HEK293 (cell line): ENCODE measurements around the gene MAPKAP1.

Source experiments
- CTCF ChIA-PET: fragments of 350-600 bp; formaldehyde crosslinking; extraction: SDS; loops from one replicate; lab custom pipeline; 2021; ENCODE audit warnings: antibody characterized with exemption; lab: Yijun Ruan, JAX
- POLR2A ChIA-PET: fragments of 300-600 bp; formaldehyde crosslinking; extraction: SDS; loops from one replicate; lab custom pipeline; 2020; ENCODE audit warnings: antibody characterized with exemption, inconsistent platforms; lab: Yijun Ruan, JAX
- H3K27ac ChIP-seq: fragments of 200-500 bp; sonication (Bioruptor generic); 2 replicates; pipeline ENCODE4 v1.5.1; 2014; ENCODE audit warnings: low read depth, low read length, control low read depth, inconsistent platforms; ENCODE audit errors: extremely low read depth
- H3K36me3 ChIP-seq, 2 experiments: fragments of 200-500 bp in 1 of 2; sonication (Bioruptor generic) in 1 of 2; 1 replicate in 1 of 2; 2 replicates in 1 of 2; pipeline ENCODE4 v1.5.1; 2014 to 2017; ENCODE audit warnings: inconsistent platforms in 2 of 2, low read length in 2 of 2; ENCODE audit not compliant: control insufficient read depth in 2 of 2, insufficient read depth in 1 of 2
- H3K4me1 ChIP-seq: fragments of 200-500 bp; sonication (Bioruptor generic); 2 replicates; pipeline ENCODE4 v1.5.1; 2014; ENCODE audit warnings: mild to moderate bottlenecking, low read length, inconsistent platforms; ENCODE audit not compliant: control insufficient read depth, insufficient read depth
- H3K4me3 ChIP-seq: 2 replicates; pipeline ENCODE4 v1.5.1; 2011; ENCODE audit warnings: low read depth, mild to moderate bottlenecking, control low read depth, low read length, moderate library complexity
- H3K9me3 ChIP-seq: fragments of 200-500 bp; sonication (Bioruptor generic); 2 replicates; pipeline ENCODE4 v1.5.1; 2014; ENCODE audit warnings: low read depth, low read length, inconsistent platforms; ENCODE audit not compliant: control insufficient read depth, insufficient read depth
- HOXD13 ChIP-seq: sonication (generic); formaldehyde crosslinking; IDR thresholded peaks from 2 replicates; pipeline ENCODE4 v1.8.0; 2022; ENCODE audit warnings: missing genetic modification reagents, borderline replicate concordance
- PATZ1 ChIP-seq: fragments of 450-650 bp; formaldehyde crosslinking; IDR thresholded peaks from 2 replicates; pipeline ENCODE4 v1.5.1; 2016; ENCODE audit warnings: missing biosample characterization, missing genetic modification characterization
- SP3 ChIP-seq: fragments of 450-650 bp; formaldehyde crosslinking; IDR thresholded peaks from 2 replicates; pipeline ENCODE4 v1.5.1; 2016; ENCODE audit warnings: missing biosample characterization, missing genetic modification characterization
- SP7 ChIP-seq: fragments of 450-650 bp; formaldehyde crosslinking; IDR thresholded peaks from 2 replicates; pipeline ENCODE4 v1.5.1; 2016; ENCODE audit warnings: missing biosample characterization, missing genetic modification characterization
- ZNF248 ChIP-seq: fragments of 450-650 bp; formaldehyde crosslinking; IDR thresholded peaks from 2 replicates; pipeline ENCODE4 v1.5.1; 2017; ENCODE audit warnings: missing biosample characterization, missing genetic modification characterization
- ZNF354C ChIP-seq: fragments of 450-650 bp; formaldehyde crosslinking; IDR thresholded peaks from 2 replicates; pipeline ENCODE4 v1.5.1; 2016; ENCODE audit warnings: missing biosample characterization, missing genetic modification characterization, low read depth, borderline replicate concordance
- ZNF394 ChIP-seq: fragments of 450-650 bp; formaldehyde crosslinking; IDR thresholded peaks from 2 replicates; pipeline ENCODE4 v1.5.1; 2016; ENCODE audit warnings: missing biosample characterization, missing genetic modification characterization, mild to moderate bottlenecking, moderate library complexity, borderline replicate concordance
- ZNF654 ChIP-seq: fragments of 450-650 bp; formaldehyde crosslinking; IDR thresholded peaks from 2 replicates; pipeline ENCODE4 v1.5.1; 2016; ENCODE audit warnings: low read depth, missing biosample characterization, missing genetic modification characterization
- TF ChIP-seq, protein P1 (sequence below): fragments of 450-650 bp; IDR thresholded peaks from 2 replicates; pipeline ENCODE4 v1.5.1; 2018; ENCODE audit warnings: missing biosample characterization, mild to moderate bottlenecking, missing genetic modification characterization
- TF ChIP-seq, protein P2 (sequence below): fragments of 450-650 bp; formaldehyde crosslinking; IDR thresholded peaks from 2 replicates; pipeline ENCODE4 v1.5.1; 2016; ENCODE audit warnings: missing biosample characterization, missing genetic modification characterization
- TF ChIP-seq, protein P3 (sequence below): fragments of 450-650 bp; formaldehyde crosslinking; IDR thresholded peaks from 2 replicates; pipeline ENCODE4 v1.5.1; 2017; ENCODE audit warnings: missing biosample characterization, missing genetic modification characterization
- TF ChIP-seq, protein P4 (sequence below): fragments of 450-650 bp; formaldehyde crosslinking; IDR thresholded peaks from 2 replicates; pipeline ENCODE4 v1.5.1; 2017; ENCODE audit warnings: missing biosample characterization, mild to moderate bottlenecking, missing genetic modification characterization, moderate library complexity

The MAPKAP1 gene

GRCh38 chr9:125633116-125633745 lies 73.8 kb downstream of the MAPKAP1 start (continued):
- TF ChIP-seq ZNF394 (tag by site-specific recombination), result no peak
- no peak for TF ChIP-seq SP3
- TF ChIP-seq PATZ1 (tag by site-specific recombination), result no peak
- TF ChIP-seq ZNF248 (tag by site-specific recombination), result no peak

- no peak overlapping the region for H3K27ac ChIP-seq
- POLR2A ChIA-PET, result no interaction called here
- CTCF ChIA-PET, result interaction anchor here (0.5 to 1.8 kb wide), 5 partner anchors 72 to 955 kb away, joined by 3 to 5 read pairs (median 4); no protein-coding TSS in a partner anchor
- TF ChIP-seq SP7 (tag by site-specific recombination) (0 out of 2 replicates have a peak, but pooled peaks have one; percentile 37), HOXD13 (CRISPR knock-in tag) (no peak)
- TF ChIP-seq, protein P1, sequence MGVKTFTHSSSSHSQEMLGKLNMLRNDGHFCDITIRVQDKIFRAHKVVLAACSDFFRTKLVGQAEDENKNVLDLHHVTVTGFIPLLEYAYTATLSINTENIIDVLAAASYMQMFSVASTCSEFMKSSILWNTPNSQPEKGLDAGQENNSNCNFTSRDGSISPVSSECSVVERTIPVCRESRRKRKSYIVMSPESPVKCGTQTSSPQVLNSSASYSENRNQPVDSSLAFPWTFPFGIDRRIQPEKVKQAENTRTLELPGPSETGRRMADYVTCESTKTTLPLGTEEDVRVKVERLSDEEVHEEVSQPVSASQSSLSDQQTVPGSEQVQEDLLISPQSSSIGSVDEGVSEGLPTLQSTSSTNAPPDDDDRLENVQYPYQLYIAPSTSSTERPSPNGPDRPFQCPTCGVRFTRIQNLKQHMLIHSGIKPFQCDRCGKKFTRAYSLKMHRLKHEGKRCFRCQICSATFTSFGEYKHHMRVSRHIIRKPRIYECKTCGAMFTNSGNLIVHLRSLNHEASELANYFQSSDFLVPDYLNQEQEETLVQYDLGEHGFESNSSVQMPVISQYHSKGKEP (tag by site-specific recombination), result no peak
- H3K36me3 ChIP-seq, result no peaks in the 10 kb centered on the region
- no peaks in the 10 kb centered on the region for H3K9me3 ChIP-seq
- H3K4me1 ChIP-seq, result peaks cover 16% of the 10 kb centered on the region
- no peak overlapping the region for H3K4me3 ChIP-seq
Observed at GRCh38 chr9:125632321-125633115, 74.5 kb downstream of the MAPKAP1 start.

DNA sequence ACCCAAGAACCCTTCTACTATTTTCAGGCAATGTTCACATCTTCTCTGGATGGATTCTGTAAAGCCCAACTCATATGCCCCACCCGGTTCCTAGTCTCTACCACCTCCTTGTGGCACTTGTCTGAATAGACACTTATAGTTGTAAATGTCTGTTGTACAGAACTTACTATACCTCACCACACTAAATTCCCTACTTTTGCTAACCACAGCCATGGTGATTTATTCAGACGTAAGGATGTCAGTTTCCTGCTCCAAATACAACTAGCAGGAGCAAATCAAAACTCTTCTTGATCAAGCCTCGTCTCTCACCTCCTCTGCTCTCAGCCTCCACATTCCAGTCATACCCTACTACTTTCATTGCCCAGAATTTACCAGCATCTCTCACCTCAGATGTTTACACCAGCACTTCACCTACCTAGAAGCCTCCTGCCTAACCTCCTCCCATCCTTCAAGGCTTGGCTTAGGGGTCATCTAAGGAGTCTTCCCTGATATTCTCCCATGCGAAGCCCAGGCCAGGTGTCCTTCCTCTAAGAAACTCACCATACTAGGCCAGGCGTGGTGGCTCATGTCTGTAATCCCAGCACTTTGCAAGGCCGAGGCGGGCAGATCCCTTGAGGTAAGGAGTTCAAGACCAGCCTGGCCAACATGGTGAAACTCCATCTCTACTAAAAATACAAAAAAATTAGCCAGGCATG lies 75.5 kb downstream of the MAPKAP1 start:
- POLR2A ChIA-PET, result no interaction called here
- Histone ChIP-seq H3K9me3 (no peaks in the 10 kb centered on the region), H3K4me1 (peaks cover 16% of the 10 kb centered on the region), H3K4me3 (no peak overlapping the region), H3K27ac (no peak overlapping the region), H3K36me3 (no peaks in the 10 kb centered on the region)
- TF ChIP-seq ZNF354C (tag by site-specific recombination) (no peak), ZNF654 (tag by site-specific recombination) (peak; percentile 58)
- TF ChIP-seq, protein P2, sequence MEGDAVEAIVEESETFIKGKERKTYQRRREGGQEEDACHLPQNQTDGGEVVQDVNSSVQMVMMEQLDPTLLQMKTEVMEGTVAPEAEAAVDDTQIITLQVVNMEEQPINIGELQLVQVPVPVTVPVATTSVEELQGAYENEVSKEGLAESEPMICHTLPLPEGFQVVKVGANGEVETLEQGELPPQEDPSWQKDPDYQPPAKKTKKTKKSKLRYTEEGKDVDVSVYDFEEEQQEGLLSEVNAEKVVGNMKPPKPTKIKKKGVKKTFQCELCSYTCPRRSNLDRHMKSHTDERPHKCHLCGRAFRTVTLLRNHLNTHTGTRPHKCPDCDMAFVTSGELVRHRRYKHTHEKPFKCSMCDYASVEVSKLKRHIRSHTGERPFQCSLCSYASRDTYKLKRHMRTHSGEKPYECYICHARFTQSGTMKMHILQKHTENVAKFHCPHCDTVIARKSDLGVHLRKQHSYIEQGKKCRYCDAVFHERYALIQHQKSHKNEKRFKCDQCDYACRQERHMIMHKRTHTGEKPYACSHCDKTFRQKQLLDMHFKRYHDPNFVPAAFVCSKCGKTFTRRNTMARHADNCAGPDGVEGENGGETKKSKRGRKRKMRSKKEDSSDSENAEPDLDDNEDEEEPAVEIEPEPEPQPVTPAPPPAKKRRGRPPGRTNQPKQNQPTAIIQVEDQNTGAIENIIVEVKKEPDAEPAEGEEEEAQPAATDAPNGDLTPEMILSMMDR (tag by site-specific recombination), result 0 out of 2 replicates have a peak, but pooled peaks have one; percentile 41
- TF ChIP-seq, protein P3, sequence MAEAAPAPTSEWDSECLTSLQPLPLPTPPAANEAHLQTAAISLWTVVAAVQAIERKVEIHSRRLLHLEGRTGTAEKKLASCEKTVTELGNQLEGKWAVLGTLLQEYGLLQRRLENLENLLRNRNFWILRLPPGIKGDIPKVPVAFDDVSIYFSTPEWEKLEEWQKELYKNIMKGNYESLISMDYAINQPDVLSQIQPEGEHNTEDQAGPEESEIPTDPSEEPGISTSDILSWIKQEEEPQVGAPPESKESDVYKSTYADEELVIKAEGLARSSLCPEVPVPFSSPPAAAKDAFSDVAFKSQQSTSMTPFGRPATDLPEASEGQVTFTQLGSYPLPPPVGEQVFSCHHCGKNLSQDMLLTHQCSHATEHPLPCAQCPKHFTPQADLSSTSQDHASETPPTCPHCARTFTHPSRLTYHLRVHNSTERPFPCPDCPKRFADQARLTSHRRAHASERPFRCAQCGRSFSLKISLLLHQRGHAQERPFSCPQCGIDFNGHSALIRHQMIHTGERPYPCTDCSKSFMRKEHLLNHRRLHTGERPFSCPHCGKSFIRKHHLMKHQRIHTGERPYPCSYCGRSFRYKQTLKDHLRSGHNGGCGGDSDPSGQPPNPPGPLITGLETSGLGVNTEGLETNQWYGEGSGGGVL (tag by site-specific recombination), result no peak
- TF ChIP-seq, protein P4, sequence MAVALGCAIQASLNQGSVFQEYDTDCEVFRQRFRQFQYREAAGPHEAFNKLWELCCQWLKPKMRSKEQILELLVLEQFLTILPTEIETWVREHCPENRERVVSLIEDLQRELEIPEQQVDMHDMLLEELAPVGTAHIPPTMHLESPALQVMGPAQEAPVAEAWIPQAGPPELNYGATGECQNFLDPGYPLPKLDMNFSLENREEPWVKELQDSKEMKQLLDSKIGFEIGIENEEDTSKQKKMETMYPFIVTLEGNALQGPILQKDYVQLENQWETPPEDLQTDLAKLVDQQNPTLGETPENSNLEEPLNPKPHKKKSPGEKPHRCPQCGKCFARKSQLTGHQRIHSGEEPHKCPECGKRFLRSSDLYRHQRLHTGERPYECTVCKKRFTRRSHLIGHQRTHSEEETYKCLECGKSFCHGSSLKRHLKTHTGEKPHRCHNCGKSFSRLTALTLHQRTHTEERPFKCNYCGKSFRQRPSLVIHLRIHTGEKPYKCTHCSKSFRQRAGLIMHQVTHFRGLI (tag by site-specific recombination), result peak; percentile 94
- CTCF ChIA-PET, result no interaction called here
